GM19025 (cell line): ENCODE measurements around the gene TMED7.

Experiments used
- ATAC-seq: cut with Tn5 transposase; IDR thresholded peaks from one replicate; pipeline ENCODE4 v1.9.1; 2021; ENCODE audit warnings: mild to moderate bottlenecking, low read depth, moderate library complexity; ENCODE audit not compliant: unreplicated experiment

TMED7 gene

DNA sequence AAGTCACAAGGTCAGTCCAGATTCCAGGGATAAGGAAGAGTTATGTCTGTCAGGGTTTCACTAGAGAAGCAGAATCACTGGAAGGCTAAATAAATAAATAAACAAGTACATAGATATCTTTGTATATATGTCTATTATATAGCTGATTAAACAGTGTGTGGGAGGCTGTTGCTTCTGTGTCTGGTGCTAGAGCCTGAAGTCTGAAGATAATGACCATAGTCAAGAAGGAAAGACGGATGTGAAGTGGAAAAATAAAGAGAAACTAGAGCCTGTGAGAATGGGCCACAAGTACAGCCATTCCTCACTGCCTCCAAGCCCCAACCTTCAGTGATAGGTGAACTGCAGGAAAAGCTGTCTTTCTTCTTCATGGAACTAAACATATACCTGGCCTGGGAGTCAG lies 4.1 kb upstream of the TMED7 start:
- ATAC-seq: no peak

DNA sequence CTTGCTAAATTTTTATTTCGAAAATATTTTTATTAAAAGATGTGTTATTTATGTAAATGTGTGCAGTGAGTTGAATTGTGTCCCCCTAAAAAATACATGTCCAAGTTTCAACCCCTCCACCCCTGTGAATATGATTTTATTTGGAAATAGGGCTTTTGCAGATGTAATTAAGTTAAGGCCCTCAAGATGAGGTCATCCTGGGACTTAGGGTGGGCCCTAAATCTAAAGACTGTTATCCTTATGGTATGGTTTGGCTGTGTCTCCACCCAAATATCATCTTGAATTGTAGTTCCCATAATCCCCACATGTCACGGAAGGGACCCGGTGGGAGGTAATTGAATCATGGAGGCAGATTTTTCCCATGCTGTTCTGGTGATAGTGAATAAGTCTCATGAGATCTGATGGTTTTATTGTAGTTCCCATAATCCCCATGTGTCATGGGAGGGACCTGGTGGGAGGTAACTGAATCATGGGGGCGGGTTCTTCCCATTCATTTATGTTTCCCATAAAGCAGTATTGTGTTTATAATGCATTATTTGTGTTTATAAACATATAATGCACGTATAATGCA lies 1.5 kb upstream of the TMED7 start:
- ATAC-seq: no peak

DNA sequence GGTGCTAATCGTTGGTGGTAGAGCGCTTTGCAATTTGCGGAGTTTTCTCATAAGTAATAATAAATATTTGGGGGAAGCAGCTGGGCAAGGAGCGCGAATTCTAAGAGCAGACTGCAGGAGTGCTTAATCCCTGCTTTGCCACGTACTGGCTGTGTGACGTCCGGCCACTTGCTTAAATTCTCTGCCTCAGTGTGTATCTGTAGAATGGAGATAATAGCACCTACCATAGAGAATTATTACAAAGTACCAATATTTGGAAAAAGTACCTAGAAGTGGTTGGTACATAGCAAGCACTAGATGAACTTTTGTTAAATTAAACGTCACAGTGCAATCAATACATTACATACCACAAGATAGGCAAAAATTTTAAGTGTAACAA lies 598 bp upstream of the TMED7 start:
- ATAC-seq: peak; percentile 20

DNA sequence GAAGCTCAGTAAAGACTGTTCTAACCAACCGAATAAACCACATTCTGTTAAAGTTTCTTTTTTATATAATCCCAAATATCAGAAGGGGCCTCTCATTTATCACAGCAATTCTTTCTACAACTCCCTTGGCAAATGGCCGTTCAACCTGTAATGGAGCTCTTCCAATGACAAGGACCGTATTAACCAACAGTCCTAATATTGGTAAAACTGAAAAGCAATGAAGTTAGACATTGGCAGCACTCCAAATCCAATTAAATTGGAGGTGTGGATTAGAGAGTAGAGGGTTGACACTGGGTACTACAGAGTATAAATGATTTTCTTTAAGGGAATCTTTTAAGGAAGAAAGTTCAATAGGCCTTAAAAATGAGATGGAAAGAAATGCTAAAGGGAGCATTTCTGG lies 842 bp downstream of the TMED7 start:
- ATAC-seq: no peak

DNA sequence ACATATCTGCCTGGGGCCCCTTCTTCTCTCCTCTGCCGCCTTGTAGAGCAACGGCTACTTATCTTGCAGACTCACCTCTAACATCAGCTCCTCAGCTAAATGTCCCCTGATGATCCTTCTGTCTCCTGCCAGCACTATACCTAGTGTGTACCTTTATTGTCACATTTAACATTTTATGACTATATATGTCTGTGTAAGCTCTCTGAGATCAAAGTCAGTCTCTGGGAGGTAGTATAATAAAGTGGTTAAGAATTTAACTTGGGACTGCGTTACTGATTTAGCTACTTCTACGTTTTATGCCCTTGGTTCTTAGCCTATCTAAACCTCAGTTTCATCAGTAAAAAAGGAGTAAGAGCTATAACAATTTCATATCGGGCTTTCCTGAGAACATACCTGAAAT lies 2.2 kb downstream of the TMED7 start:
- ATAC-seq: no peak

DNA sequence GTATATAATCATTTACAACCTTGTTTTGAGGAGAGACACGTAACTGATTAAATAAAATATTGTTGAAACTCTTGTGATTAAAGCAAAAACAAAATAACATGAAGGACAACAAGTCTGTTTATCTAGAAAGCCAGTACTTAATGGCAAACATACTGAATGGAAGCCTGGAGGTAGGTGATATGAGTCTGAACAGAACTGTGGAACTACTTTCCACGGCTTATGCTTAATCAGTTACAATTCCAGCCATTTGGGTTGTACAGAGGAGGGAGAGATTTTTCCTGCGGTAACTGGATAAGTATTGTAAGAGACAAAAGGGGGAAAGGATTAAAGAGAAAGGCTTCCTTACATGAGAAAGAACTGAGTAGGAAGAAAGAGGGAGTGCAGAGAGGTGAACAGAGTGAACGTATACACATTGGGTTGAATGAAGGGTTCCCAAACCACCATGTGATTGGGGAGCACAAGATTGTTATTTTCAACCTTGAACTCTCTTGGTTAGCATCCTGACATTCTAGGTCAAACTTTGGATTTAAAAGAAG lies 4.4 kb downstream of the TMED7 start:
- no peak for ATAC-seq

DNA sequence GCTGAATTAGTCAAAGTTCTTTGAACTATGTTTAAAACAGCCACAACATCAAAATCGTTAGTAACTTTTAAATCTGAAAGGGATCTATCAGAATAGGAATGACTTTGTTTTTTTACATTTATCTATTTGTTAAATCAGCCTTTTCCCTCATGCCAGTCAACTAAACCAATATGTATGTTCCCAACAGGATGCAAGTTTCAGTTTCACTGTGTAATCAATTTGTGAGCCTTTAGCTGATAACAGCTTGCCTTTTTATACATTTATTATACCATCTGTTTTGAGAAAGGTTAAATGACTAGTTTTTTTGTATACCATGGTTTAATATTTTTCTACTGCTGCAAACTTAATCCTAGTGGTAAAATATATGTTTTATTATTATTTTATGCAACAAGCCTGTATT lies 8.9 kb downstream of the TMED7 start:
- ATAC-seq: no peak

DNA sequence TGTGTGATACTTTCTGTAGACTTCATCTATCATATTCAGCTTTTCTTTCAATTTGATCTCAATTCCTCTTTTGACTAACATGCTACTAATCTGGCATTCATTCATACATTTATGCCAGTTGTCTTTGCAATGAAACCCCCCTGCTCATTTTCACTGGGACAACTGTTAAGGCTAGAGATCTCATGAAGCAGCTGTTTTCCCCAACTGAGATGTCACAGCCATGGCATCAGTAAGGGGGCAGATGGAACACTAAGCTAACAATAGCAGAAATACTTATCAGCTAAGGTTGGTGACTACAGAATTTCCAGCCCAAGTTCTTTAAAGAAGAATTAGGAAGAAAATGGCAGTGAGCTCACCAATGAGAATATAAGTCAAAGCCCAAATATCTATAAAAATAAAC lies 9.4 kb downstream of the TMED7 start:
- no peak for ATAC-seq

DNA sequence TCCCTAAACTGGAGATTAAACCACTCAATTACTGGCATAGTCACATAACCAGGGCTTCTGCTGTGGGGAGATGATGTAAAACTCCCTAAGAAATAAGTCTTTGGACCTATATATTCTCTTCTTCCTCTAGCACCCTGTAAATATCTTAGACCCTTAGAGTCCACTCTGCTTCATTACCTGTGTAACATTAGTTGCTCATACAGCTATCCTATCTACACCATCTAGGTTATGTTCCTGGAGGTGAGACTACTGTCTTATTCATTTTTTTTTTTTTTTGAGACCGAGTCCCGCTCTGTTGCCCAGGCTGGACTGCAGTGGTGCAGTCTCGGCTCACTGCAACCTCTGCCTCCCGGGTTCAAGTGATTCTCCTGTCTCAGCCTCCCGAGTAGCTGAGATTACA lies 14.0 kb downstream of the TMED7 start:
- no peak for ATAC-seq

DNA sequence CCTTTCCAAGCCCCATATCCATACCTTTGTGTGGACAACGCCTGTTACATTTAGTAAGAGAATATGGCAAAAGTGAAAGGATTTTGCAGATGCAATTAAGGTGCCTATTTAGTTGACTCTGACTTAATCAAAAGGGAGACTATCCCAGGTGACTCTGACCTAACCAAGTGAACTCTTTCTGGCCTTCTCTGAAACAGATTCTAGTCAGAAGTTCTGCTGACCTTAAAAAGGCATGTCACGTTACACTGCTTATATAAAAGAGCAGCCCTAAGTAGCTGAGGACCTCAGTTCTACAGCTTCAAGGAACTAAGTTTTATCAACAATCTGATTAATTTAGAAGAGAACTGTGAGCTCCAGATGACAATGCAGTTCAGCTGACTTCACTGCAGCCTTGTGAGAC lies 17.9 kb downstream of the TMED7 start:
- no peak for ATAC-seq

DNA sequence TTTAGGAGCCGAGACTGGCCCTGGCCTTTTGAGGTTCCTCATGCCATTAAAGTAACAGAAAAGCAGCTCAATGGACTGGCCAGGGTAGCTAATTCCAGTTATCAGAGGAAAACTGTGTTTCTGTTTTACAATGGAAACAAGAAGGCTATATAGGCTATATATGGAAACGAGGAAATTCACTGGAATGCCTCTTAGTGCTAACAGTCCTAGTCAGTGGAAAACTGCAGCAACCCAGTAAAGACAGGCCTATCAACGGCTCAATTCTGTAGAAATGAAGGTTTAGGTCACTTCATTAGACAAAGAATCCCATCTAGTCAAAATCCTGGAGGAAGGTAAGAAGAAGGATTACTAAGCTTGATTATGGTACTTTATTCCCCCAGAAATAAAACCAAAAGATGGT lies 20.4 kb downstream of the TMED7 start:
- no peak for ATAC-seq

DNA sequence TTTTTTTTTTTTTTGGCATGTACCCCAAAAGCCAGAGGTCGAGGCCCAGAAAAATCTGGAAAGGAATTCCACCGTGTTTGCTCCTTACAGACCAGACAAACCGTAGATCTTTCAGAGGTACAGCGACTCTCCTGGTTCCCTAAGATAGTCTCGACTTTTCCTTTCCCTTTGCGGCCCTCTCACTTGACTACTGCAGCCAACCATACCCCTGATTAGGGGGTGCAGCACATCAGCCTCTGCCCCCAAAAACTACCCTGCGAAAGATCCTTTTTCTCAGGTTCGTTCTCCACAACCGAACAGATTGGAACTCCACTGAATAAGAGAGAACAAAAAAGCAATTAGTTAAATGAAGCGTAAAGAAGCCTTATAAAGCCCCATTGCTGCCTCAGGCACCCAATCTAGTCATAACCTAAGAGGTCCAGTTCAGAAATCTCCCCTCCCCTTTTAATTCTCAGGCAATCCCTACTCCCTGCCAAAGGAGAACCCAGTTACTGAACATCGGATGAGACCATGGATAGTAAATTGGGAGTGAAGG lies 23.2 kb downstream of the TMED7 start:
- ATAC-seq: no peak

DNA sequence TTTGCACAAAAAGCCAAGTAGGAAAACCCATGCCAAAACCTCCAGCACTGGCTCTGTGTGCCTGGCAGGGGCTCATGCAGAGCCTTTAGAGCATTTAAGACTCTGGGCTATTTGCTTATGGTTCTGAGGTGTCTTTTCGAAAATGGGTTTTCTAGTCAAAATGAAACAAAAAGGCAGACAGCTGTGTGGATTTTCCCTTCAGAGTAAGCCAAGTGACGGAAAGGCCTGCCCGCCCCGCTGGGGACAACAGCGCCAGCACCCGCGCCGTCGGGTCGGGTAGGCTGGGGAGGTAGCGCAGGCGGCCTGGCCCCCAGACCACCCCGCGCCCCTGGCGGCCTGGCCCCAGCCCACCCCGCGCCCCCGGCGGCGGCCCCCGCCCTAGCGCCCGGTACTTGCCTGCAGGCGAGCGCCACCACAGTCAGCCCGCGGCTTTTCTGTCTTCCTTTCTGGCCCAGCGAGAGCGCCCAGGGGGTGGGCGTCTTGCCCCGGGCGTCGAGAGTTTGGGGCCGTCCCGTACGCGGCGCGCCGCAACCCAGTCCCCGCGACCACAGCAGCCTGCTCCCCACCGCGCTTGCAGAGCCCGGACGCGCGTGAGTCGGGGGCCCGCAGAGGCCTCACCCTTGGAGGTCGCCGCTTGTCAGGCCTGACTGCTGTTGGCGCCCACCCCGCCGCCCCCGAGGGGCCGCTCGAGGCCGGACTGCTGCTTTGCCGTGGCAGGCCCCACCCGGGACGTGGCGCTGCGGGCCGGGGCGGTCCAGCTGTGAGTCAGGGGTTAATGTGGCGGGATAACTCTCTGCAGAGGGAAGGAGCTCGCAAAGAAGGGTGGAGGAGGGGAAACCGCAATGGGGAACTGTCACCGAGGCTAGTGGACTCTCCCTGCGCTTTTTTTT lies 23.9 kb downstream of the TMED7 start, which contains the start of gene TICAM2:
TICAM2 (minus strand) TSS at position 779 of the 890 bp plus-strand sequence. CDS start 21,223 bp downstream, outside the sequence.
- peak; percentile 79 for ATAC-seq

DNA sequence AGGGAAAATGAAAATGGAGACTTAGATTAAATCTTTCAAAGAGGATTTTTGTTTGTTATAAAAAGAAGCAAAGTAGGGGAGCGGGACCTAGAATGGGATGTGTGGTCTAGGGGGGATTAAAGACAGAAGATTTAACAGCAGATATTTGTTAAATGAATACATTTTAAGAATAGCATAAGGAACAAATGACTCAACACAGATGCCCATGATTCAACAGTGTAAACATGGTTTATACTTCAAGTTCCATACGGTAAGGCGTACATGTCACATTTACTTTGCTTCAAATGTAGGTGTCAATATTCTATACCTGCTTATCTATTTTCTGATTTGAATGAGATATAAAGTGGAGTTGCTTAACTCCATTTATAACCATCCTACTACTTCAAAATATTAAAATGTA lies 25.1 kb downstream of the TMED7 start:
- ATAC-seq: no peak

DNA sequence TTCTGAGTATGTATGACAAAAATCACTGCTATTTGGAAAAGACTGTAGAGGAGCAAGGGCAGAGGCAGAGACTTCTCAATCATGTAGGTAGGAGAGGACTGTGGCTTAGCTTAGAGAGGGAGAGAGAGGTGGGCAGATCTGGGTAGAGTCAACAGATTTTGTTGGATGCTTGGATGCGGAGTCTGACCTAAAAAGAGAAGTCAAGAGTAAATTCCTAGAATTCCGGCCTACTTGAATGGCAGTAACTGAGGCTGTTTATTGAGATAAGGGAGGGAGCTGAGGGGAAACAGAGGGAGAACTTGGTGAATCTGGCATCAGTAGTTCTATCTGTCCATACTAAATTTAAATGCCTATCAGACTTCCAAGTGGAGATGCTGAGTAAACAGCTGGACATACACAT lies 25.9 kb downstream of the TMED7 start:
- ATAC-seq: no peak

DNA sequence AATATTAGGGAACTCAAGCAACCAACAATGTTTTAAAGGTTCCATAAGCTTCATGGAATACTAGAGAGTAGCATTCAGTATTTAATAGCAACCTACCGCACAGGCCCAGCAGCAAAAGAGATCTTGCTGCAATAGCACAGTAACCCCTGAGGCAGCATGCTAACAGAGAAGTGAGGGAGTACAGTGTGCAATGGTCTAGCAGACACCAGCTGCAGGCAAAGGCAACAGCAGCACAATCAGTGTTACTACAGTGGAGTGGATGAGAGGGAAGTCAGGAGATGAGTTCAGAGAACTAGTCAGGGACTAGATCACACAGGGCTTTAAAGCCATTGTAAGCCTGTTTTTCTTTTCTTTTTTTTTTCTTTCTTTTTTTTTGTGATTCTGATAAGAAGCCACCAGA lies 26.3 kb downstream of the TMED7 start:
- ATAC-seq: no peak

DNA sequence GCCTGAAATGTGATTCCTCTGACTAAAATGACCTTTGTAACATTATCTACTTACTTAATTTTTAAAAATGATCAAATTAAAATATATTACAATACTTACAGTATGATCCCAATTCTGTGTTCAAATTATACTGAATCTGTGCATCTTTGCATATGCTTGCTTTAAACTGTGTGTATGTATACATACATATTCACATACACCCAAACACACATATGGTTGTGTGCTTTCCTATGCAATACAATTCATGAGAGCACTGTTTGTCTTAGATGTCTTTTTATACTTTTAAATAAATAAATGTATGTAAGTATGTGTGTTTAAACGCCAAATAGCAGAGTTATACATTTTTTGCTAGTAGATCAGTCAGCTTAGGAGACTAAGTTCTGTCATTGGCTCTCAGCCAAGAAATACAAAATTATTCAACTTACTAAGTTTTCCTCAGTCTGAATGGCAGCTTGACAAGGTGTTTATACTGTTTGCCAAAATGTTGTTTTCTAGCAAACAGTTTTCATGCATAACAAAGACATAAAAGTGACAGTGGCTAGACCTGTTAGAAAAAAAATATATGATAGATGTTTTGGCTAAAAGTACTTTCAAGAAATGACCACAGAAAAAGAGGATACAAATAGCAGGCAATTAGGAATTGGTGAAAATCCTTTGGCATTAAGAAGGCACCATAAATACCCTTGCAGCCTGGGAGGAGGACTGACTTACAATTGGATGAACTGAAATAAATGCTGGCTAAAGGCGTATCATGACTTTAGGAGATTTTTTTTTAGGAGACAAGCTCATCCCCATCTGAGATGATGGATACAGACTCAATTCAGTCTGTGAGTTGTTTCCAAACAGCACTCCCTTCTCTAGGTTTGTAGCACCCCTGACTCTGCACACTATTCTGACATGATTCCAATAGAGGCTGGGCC lies 31.4 kb downstream of the TMED7 start:
- no peak for ATAC-seq

DNA sequence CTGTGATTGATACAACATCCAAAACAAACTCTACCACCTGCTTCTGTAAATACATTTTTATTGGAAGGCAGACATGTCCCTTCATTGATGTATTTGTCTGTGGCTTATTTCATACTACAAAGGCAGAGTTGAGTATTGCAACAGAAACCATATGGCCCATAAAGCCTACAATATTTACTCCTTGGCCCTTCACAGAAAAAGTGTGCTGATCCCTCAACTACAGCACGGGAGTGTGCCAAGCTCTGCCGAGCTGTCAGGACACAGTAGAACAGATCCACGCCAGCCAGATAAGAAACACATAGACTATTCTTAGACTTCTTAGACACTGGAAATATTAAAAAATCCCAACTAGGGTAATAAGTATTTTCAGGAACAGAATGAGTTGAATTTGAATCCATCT lies 36.8 kb downstream of the TMED7 start:
- ATAC-seq: no peak

DNA sequence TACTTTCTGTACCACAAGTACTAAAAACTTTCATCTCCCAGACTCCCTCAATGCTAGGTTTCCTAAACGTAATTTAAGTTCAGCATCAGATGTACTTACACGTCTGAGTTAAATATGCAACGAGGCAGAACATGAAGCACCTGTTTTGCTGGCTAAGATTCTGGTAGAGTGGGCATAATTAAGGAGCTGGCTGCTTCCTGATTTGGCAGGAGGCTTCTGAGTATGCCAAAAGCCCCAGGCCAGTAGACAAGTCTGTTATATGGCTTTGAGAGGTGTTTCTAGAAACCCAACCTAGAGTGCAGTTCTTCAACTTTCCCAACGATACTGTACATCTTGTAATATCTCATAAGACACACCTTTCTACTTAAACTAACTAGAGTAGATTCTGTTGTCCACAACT lies 37.2 kb downstream of the TMED7 start:
- ATAC-seq: no peak

DNA sequence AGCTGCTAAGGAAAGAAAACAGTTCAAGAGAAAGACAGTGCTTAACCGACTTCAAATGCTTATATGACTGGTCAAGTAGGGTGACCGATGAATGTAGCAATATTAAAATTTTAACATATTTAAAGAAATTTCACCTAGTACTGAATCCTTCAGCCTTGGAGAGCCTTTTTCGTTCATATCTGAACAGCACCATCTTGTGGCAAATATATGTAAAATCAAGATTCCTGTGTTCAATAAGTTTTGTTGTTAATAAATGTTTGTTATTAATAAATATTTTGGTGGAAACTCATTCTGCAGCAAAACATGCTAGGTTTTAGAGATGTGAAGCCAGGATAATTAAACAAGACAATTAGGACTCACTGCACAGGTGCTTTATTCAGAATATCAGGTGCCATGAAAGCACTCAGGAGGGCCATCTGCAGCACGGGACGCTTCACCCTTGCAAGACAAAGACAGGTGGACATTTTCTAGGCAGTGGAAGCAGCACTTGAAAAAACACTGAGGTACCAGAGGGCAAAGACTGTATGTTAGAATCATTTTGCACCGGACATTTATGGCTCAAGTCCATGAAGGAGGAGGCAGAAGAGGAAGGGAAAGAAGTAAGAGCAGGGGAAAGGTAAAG lies 39.2 kb downstream of the TMED7 start:
- ATAC-seq: no peak
